HEK293T (cell line): ENCODE data around the gene AKR1A1.

Experiments used
- CTCF ChIA-PET: fragments of 350-600 bp; formaldehyde crosslinking; extraction: SDS; loops from one replicate; lab custom pipeline; 2021; ENCODE audit warnings: antibody characterized with exemption, inconsistent platforms; lab: Yijun Ruan, JAX
- POLR2A ChIA-PET: fragments of 350-600 bp; formaldehyde crosslinking; extraction: SDS; loops from one replicate; lab custom pipeline; 2020; ENCODE audit warnings: antibody characterized with exemption, inconsistent platforms; lab: Yijun Ruan, JAX
- DNase-seq: peaks from one replicate; pipeline ENCODE4 v3.0.0; 2012; ENCODE audit warnings: mixed read lengths; ENCODE audit errors: extremely low spot score
- ARNT ChIP-seq: fragments of 450-650 bp; IDR thresholded peaks from 2 replicates; pipeline ENCODE4 v1.6.1; 2017; ENCODE audit warnings: mild to moderate bottlenecking
- BHLHE40 ChIP-seq: fragments of 450-650 bp; IDR thresholded peaks from 2 replicates; pipeline ENCODE4 v1.6.1; 2016; ENCODE audit warnings: mild to moderate bottlenecking, moderate library complexity, borderline replicate concordance
- CTBP1 ChIP-seq: fragments of 450-650 bp; IDR thresholded peaks from 2 replicates; pipeline ENCODE4 v1.6.1; 2016; ENCODE audit warnings: borderline replicate concordance
- ELF4 ChIP-seq: fragments of 450-650 bp; IDR thresholded peaks from 2 replicates; pipeline ENCODE4 v1.6.1; 2017; ENCODE audit warnings: antibody characterized with exemption
- FOXA1 ChIP-seq: fragments of 450-650 bp; IDR thresholded peaks from 2 replicates; pipeline ENCODE4 v1.6.1; 2016; ENCODE audit warnings: mild to moderate bottlenecking
- FOXK2 ChIP-seq: fragments of 450-650 bp; IDR thresholded peaks from 2 replicates; pipeline ENCODE4 v1.6.1; 2016; ENCODE audit warnings: mild to moderate bottlenecking
- FOXM1 ChIP-seq: fragments of 450-650 bp; IDR thresholded peaks from 2 replicates; pipeline ENCODE4 v1.6.1; 2017; ENCODE audit warnings: mild to moderate bottlenecking, borderline replicate concordance
- HDGF ChIP-seq: fragments of 450-650 bp; IDR thresholded peaks from 2 replicates; pipeline ENCODE4 v1.6.1; 2017; ENCODE audit warnings: antibody characterized with exemption, borderline replicate concordance
- L3MBTL2 ChIP-seq: fragments of 450-650 bp; conservative IDR thresholded peaks from 2 replicates; pipeline ENCODE4 v1.6.1; 2016; ENCODE audit warnings: mild to moderate bottlenecking
- LEF1 ChIP-seq: fragments of 450-650 bp; IDR thresholded peaks from 2 replicates; pipeline ENCODE4 v1.6.1; 2017; ENCODE audit warnings: mild to moderate bottlenecking, borderline replicate concordance
- NFRKB ChIP-seq: fragments of 450-650 bp; IDR thresholded peaks from 2 replicates; pipeline ENCODE4 v1.6.1; 2016; ENCODE audit warnings: mild to moderate bottlenecking, moderate library complexity
- SP1 ChIP-seq: fragments of 450-650 bp; IDR thresholded peaks from 2 replicates; pipeline ENCODE4 v1.6.1; 2017
- SUZ12 ChIP-seq: fragments of 450-650 bp; IDR thresholded peaks from 2 replicates; pipeline ENCODE4 v1.6.1; 2016; ENCODE audit warnings: mild to moderate bottlenecking
- TARDBP ChIP-seq: fragments of 450-650 bp; IDR thresholded peaks from 2 replicates; pipeline ENCODE4 v1.6.1; 2016
- ZNF384 ChIP-seq: fragments of 450-650 bp; IDR thresholded peaks from 2 replicates; pipeline ENCODE4 v1.6.1; 2016
- TF ChIP-seq, protein P1 (sequence below): fragments of 450-650 bp; IDR thresholded peaks from 2 replicates; pipeline ENCODE4 v1.6.1; 2016

Gene AKR1A1

GRCh38 chr1:45563843-45564242, 13.2 kb downstream of the AKR1A1 start:
- DNase-seq: no peak
- ChIA-PET CTCF (interaction anchor here (0.5 to 0.6 kb wide), 2 partner anchors 15 to 51 kb away, joined by 3 read pairs; no protein-coding TSS in a partner anchor), POLR2A (interaction anchor here (0.8 to 2.3 kb wide), 4 partner anchors 9 to 64 kb away, joined by 3 to 15 read pairs (median 8); partner anchors contain the start of genes AKR1A1, CCDC163, MMACHC and PRDX1)
- no peak for TF ChIP-seq CTBP1
- no peak for TF ChIP-seq BHLHE40
- no peak for TF ChIP-seq ZNF384
- no peak for TF ChIP-seq LEF1
- TF ChIP-seq SUZ12: no peak
- TF ChIP-seq, protein P1, sequence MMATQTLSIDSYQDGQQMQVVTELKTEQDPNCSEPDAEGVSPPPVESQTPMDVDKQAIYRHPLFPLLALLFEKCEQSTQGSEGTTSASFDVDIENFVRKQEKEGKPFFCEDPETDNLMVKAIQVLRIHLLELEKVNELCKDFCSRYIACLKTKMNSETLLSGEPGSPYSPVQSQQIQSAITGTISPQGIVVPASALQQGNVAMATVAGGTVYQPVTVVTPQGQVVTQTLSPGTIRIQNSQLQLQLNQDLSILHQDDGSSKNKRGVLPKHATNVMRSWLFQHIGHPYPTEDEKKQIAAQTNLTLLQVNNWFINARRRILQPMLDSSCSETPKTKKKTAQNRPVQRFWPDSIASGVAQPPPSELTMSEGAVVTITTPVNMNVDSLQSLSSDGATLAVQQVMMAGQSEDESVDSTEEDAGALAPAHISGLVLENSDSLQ: no peak
- no peak for TF ChIP-seq FOXA1
- no peak for TF ChIP-seq FOXM1
- no peak for TF ChIP-seq ARNT
- TF ChIP-seq SP1: no peak
- no peak for TF ChIP-seq HDGF
- no peak for TF ChIP-seq L3MBTL2
- TF ChIP-seq ELF4: no peak
- TF ChIP-seq NFRKB: no peak
- no peak for TF ChIP-seq FOXK2
- no peak for TF ChIP-seq TARDBP

GRCh38 chr1:45566722-45567121, 16.1 kb downstream of the AKR1A1 start:
- POLR2A ChIA-PET: interaction anchor here (0.9 to 5.6 kb wide), 8 partner anchors 9 to 680 kb away, joined by 3 to 40 read pairs (median 4); partner anchors contain the start of genes AKR1A1 and PRDX1
- no peak for DNase-seq
- TF ChIP-seq HDGF (no peak), ZNF384 (no peak), FOXK2 (no peak), LEF1 (no peak), TARDBP (no peak), FOXM1 (no peak), FOXA1 (no peak), ARNT (no peak), SUZ12 (no peak), CTBP1 (no peak), NFRKB (no peak)
- CTCF ChIA-PET: interaction anchor here (0.5 to 5.7 kb wide), 3 partner anchors 17 to 55 kb away, joined by 3 to 46 read pairs (median 5); partner anchors contain the start of gene NASP

DNA sequence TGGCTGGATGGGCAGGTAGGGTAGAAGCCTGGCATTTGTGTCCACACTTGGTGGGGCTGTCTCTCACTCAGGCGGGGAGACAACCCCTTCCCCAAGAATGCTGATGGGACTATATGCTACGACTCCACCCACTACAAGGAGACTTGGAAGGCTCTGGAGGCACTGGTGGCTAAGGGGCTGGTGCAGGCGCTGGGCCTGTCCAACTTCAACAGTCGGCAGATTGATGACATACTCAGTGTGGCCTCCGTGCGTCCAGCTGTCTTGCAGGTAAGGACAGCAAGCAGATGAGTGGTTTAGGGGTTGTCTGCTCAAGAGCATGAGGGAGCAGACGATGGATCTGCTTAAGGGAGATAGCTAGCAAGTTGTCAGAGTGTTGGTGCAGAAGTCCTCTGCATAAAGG, 17.3 kb downstream of the AKR1A1 start:
- no peak for TF ChIP-seq NFRKB
- TF ChIP-seq SP1: no peak
- TF ChIP-seq FOXA1: no peak
- TF ChIP-seq CTBP1: no peak
- no peak for TF ChIP-seq LEF1
- no peak for TF ChIP-seq FOXM1
- TF ChIP-seq BHLHE40: no peak
- ChIA-PET CTCF (interaction anchor here (1.1 to 5.7 kb wide), 2 partner anchors 16 to 56 kb away, joined by 5 to 46 read pairs; partner anchors contain the start of gene NASP), POLR2A (interaction anchor here (1.4 to 5.6 kb wide), 9 partner anchors 11 to 228 kb away, joined by 3 to 40 read pairs (median 8); partner anchors contain the start of genes AKR1A1, CCDC163, MMACHC and MUTYH)

DNA sequence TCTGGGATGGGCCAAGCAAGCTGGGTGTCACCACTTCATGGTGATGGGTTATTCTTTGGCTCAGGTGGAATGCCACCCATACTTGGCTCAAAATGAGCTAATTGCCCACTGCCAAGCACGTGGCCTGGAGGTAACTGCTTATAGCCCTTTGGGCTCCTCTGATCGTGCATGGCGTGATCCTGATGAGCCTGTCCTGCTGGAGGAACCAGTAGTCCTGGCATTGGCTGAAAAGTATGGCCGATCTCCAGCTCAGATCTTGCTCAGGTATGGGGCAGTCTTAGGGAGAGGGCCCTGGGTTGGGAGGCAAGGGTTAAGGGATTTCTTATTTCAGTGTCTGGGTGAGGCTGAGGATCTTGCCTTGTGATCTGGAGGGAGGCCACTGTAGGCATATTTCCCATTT, 17.8 kb downstream of the AKR1A1 start:
- no peak for TF ChIP-seq CTBP1
- no peak for TF ChIP-seq ARNT
- TF ChIP-seq FOXA1: no peak
- TF ChIP-seq HDGF: no peak
- no peak for TF ChIP-seq SP1
- no peak for TF ChIP-seq L3MBTL2
- TF ChIP-seq, protein P1: no peak
- CTCF ChIA-PET: interaction anchor here (1.5 to 5.7 kb wide), 6 partner anchors 11 to 57 kb away, joined by 4 to 46 read pairs (median 7); partner anchors contain the start of gene AKR1A1
- DNase-seq: no peak
- POLR2A ChIA-PET: interaction anchor here (1.2 to 5.6 kb wide), 10 partner anchors 16 to 558 kb away, joined by 3 to 40 read pairs (median 6); partner anchors contain the start of genes AKR1A1, CCDC163, HECTD3 and MMACHC

More for the DNA sequence above, 17.3 kb downstream of the AKR1A1 start:
- no peak for DNase-seq

DNA sequence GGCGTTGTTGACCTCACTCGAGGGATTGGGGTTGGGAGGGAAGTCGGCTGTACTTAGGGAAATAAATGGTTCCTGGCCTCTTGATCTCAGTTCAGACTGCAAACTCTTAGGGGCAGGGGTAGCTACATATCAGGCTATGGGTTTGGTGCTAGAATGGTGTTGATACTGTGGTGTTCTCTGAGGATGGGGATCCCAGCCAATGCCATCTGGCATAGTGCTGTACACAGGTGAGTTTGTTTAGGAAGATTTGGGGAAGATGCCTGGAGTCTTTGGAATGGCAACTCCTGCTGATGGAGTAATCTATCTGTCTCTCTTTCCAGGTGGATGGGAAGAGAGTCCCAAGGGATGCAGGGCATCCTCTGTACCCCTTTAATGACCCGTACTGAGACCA, 18.9 kb downstream of the AKR1A1 start:
- POLR2A ChIA-PET: interaction anchor here (1.2 to 5.6 kb wide), 9 partner anchors 11 to 559 kb away, joined by 3 to 40 read pairs (median 5); partner anchors contain the start of genes CCDC163, HECTD3, MMACHC and MUTYH
- CTCF ChIA-PET: interaction anchor here (0.6 to 5.7 kb wide), 10 partner anchors 9 to 261 kb away, joined by 3 to 46 read pairs (median 5); partner anchors contain the start of gene AKR1A1
- no peak for DNase-seq
- no peak for TF ChIP-seq LEF1
- no peak for TF ChIP-seq CTBP1
- no peak for TF ChIP-seq FOXK2
- TF ChIP-seq SP1: no peak
- TF ChIP-seq L3MBTL2: no peak
- no peak for TF ChIP-seq SUZ12
- no peak for TF ChIP-seq FOXA1
- no peak for TF ChIP-seq HDGF

DNA sequence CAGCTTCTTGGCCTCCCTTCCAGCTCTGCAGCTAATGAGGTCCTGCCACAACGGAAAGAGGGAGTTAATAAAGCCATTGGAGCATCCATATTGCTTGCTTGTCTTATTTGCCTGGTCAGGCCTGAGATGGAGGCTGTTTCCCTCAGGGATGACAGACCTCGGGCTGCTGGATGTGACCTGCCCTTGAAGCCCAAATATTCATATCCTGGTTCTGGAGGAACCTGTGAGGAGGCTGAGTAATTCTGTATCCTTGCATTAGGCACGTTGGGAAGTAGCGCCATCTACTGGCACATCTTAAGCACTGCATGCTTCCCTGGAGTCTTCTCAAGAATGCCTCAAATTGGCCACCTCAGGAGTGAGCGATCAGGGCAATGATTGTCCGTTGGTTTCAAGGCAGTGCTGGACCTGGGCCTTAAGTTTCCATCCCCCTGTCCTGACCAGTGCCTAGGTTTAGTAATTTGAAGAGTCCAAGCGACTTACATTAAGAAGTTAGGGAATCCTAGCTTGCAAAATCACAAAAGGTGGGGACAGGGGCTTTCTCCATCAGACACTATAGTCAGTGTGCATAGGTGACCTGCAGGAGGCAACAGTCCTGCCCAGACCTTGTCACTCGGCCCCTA, 19.4 kb downstream of the AKR1A1 start:
- DNase-seq: peak; percentile 78
- ChIA-PET POLR2A (interaction anchor here (1.2 to 5.6 kb wide), 7 partner anchors 12 to 230 kb away, joined by 3 to 40 read pairs (median 8); partner anchors contain the start of genes CCDC163, MMACHC, MUTYH and PRDX1), CTCF (interaction anchor here (0.6 to 5.7 kb wide), 13 partner anchors 9 to 261 kb away, joined by 3 to 46 read pairs (median 4); partner anchors contain the start of gene AKR1A1)
- no peak for TF ChIP-seq FOXM1
- no peak for TF ChIP-seq BHLHE40
- TF ChIP-seq ELF4: no peak
- TF ChIP-seq HDGF: no peak
- no peak for TF ChIP-seq ZNF384
